Measurements from ENCODE around the gene ARNT2.

GRCh38 chr15:80416702-80417101, 12.5 kb downstream of the ARNT2 start:
- TF ChIP-seq GATA2 (IDR thresholded peaks at IDR 0.05; ENCODE audit: low read depth, low read length), result no peak
- no peak for TF ChIP-seq GATA3 (IDR thresholded peaks at IDR 0.05; ENCODE audit: low read depth, low read length)
